ENCODE measurements around the gene GRPR.

DNA sequence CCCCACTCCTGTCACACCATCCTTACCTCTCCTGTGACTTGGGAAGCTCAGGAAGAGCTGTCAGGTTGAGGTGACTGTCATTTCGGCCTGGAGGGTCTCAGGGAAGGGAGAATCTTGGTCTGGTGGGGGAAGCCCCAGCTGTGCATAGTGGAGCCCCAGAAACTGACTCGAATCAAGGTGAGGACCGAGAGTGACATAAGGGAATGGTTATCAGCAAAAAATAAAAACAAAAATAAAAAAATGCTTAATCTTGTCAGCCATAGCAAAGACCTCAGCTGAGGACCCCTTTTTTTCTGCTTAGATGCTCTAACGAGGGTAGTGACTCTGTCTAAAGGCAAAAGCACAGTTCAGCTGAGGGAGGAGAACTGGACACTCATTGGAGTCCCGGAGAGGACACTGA is 43.8 kb downstream of the GRPR start, which contains the start of gene MAGEB17:
- TF ChIP-seq ZFP30 (CRISPR knock-in tag; IDR thresholded peaks at IDR 0.05) (no peak), CSDC2 (CRISPR knock-in tag; IDR thresholded peaks at IDR 0.05) (no peak), PPARA (CRISPR knock-in tag; IDR thresholded peaks at IDR 0.05; ENCODE audit: borderline replicate concordance) (no peak), ARNTL (CRISPR knock-in tag; IDR thresholded peaks at IDR 0.05; ENCODE audit: borderline replicate concordance, low read depth) (no peak), ZFP3 (CRISPR knock-in tag; IDR thresholded peaks at IDR 0.05) (no peak), ZNF70 (CRISPR knock-in tag; IDR thresholded peaks at IDR 0.05) (no peak)
- TF ChIP-seq, protein P1, sequence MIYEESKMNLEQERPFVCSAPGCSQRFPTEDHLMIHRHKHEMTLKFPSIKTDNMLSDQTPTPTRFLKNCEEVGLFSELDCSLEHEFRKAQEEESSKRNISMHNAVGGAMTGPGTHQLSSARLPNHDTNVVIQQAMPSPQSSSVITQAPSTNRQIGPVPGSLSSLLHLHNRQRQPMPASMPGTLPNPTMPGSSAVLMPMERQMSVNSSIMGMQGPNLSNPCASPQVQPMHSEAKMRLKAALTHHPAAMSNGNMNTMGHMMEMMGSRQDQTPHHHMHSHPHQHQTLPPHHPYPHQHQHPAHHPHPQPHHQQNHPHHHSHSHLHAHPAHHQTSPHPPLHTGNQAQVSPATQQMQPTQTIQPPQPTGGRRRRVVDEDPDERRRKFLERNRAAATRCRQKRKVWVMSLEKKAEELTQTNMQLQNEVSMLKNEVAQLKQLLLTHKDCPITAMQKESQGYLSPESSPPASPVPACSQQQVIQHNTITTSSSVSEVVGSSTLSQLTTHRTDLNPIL (CRISPR knock-in tag; IDR thresholded peaks at IDR 0.05; ENCODE audit: low read depth), result no peak
- TF ChIP-seq, protein P2, sequence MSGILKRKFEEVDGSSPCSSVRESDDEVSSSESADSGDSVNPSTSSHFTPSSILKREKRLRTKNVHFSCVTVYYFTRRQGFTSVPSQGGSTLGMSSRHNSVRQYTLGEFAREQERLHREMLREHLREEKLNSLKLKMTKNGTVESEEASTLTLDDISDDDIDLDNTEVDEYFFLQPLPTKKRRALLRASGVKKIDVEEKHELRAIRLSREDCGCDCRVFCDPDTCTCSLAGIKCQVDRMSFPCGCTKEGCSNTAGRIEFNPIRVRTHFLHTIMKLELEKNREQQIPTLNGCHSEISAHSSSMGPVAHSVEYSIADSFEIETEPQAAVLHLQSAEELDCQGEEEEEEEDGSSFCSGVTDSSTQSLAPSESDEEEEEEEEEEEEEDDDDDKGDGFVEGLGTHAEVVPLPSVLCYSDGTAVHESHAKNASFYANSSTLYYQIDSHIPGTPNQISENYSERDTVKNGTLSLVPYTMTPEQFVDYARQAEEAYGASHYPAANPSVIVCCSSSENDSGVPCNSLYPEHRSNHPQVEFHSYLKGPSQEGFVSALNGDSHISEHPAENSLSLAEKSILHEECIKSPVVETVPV (CRISPR knock-in tag; IDR thresholded peaks at IDR 0.05), result no peak
- TF ChIP-seq, protein P3, sequence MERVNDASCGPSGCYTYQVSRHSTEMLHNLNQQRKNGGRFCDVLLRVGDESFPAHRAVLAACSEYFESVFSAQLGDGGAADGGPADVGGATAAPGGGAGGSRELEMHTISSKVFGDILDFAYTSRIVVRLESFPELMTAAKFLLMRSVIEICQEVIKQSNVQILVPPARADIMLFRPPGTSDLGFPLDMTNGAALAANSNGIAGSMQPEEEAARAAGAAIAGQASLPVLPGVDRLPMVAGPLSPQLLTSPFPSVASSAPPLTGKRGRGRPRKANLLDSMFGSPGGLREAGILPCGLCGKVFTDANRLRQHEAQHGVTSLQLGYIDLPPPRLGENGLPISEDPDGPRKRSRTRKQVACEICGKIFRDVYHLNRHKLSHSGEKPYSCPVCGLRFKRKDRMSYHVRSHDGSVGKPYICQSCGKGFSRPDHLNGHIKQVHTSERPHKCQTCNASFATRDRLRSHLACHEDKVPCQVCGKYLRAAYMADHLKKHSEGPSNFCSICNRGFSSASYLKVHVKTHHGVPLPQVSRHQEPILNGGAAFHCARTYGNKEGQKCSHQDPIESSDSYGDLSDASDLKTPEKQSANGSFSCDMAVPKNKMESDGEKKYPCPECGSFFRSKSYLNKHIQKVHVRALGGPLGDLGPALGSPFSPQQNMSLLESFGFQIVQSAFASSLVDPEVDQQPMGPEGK (CRISPR knock-in tag; IDR thresholded peaks at IDR 0.05; ENCODE audit: borderline replicate concordance), result no peak
